GM12878 (cell line): Measurements from ENCODE around the gene C1orf21. TPM values are rescaled to one million over a fixed set of nuclear protein-coding genes. Genes with fewer than 3 reads are reported as not detected.

ENCODE experiments used
- ATAC-seq: fragments of 200-7000 bp; cut with Tn5 transposase; 3 replicates; pipeline ENCODE4 v1.9.1; 2020; ENCODE audit warnings: mild to moderate bottlenecking, moderate library complexity
- BruUV-seq: library from RNA; stranded (reverse); fragments of 400-500 nt; replicated peaks from 2 replicates; lab custom pipeline; 2021; lab: Mats Ljungman, UMichigan
- CTCF ChIA-PET: fragments of 300-600 bp; sonication (Branson Sonifier 250); formaldehyde crosslinking; extraction: SDS; loops from one replicate; lab custom pipeline; 2021; ENCODE audit warnings: inconsistent platforms; lab: Yijun Ruan, JAX
- POLR2A ChIA-PET: fragments of 350-600 bp; formaldehyde crosslinking; extraction: SDS; loops from one replicate; lab custom pipeline; 2021; ENCODE audit warnings: inconsistent platforms; lab: Charles Lee
- RAD21 ChIA-PET: fragments of 300-600 bp; sonication (Branson Sonifier 250); formaldehyde crosslinking; loops from one replicate; lab custom pipeline; 2023; ENCODE audit warnings: antibody characterized with exemption; ENCODE audit not compliant: unreplicated experiment; lab: Charles Lee
- SMC1A ChIA-PET: fragments of 300-600 bp; sonication (Branson Sonifier 250); formaldehyde crosslinking; loops from one replicate; lab custom pipeline; 2023; ENCODE audit not compliant: unreplicated experiment, uncharacterized antibody; lab: Charles Lee
- DNase-seq: peaks from one replicate; pipeline ENCODE4 v3.0.0-alpha.2; 2011; ENCODE audit warnings: low read depth, low spot score
- FAIRE-seq: peaks from 3 replicates; lab custom pipeline; 2011; peaks lifted over from hg19 to GRCh38; lab: Jason Lieb, UNC
- H2AFZ ChIP-seq: 2 replicates; pipeline ENCODE4 v1.6.0; 2011; ENCODE audit warnings: low read depth, low read length, control low read depth; ENCODE audit not compliant: control insufficient read depth
- H3K27ac ChIP-seq: 2 replicates; pipeline ENCODE4 v1.5.1; 2011; ENCODE audit warnings: control low read depth; ENCODE audit not compliant: control insufficient read depth, insufficient read depth
- H3K27me3 ChIP-seq, 2 experiments: replicated peaks in 1 of 2; 2 replicates each; pipeline versions ENCODE4 v1.6.0 to v1.6.1; 2011; ENCODE audit warnings: low read length in 1 of 2; ENCODE audit not compliant: control insufficient read depth in 2 of 2, insufficient read depth in 2 of 2
- H3K36me3 ChIP-seq, 2 experiments: 2 replicates each; pipeline ENCODE4 v1.5.1; 2011; ENCODE audit warnings: low read length in 1 of 2; ENCODE audit not compliant: control insufficient read depth in 2 of 2, insufficient read depth in 2 of 2
- H3K4me1 ChIP-seq: 2 replicates; pipeline ENCODE4 v1.6.1; 2011; ENCODE audit warnings: mild to moderate bottlenecking, low read length, moderate library complexity, mixed read lengths; ENCODE audit not compliant: control insufficient read depth, insufficient read depth
- H3K4me2 ChIP-seq: 2 replicates; pipeline ENCODE4 v1.6.0; 2011; ENCODE audit warnings: control low read depth; ENCODE audit not compliant: control insufficient read depth, insufficient read depth
- H3K4me3 ChIP-seq: fragments of 200-600 bp; sonication (generic); 2 replicates; pipeline ENCODE4 v1.5.1; 2016
- H3K79me2 ChIP-seq: 2 replicates; pipeline ENCODE4 v1.6.0; 2011; ENCODE audit warnings: low read length; ENCODE audit not compliant: control insufficient read depth, insufficient read depth
- H3K9ac ChIP-seq: 2 replicates; pipeline ENCODE4 v1.8.0; 2011; ENCODE audit warnings: low read length, control low read depth, mixed read lengths; ENCODE audit not compliant: control insufficient read depth, insufficient read depth
- H3K9me3 ChIP-seq: replicated peaks from 3 replicates; pipeline ENCODE4 v1.5.1; 2011; ENCODE audit warnings: mild to moderate bottlenecking, low read length; ENCODE audit not compliant: control insufficient read depth, insufficient read depth
- H4K20me1 ChIP-seq: 2 replicates; pipeline ENCODE4 v1.6.0; 2011; ENCODE audit not compliant: control insufficient read depth, insufficient read depth
- ATF7 ChIP-seq: fragments of 450-650 bp; IDR thresholded peaks from 2 replicates; pipeline ENCODE4 v1.6.1; 2016; ENCODE audit warnings: low read depth, mild to moderate bottlenecking
- CHD2 ChIP-seq: IDR thresholded peaks from 2 replicates; pipeline ENCODE4 v1.6.1; 2011; ENCODE audit warnings: low read depth, low read length, improper control_type of control experiment, borderline replicate concordance
- MTA3 ChIP-seq: IDR thresholded peaks from 2 replicates; pipeline ENCODE4 v1.6.1; 2012; ENCODE audit warnings: low read length, inconsistent platforms, borderline replicate concordance
- ZNF274 ChIP-seq: IDR thresholded peaks from one replicate; pipeline ENCODE4 v1.8.0; 2011; ENCODE audit not compliant: insufficient read length, insufficient read depth
- WGBS: methylation state at CpG from one replicate; pipeline ENCODE4 v1.1.6; 2016; ENCODE audit warnings: low lambda C conversion rate; ENCODE audit not compliant: insufficient replicate concordance, insufficient coverage; ENCODE audit errors: missing lambda C conversion rate; 5-methylcytosine and 5-hydroxymethylcytosine counted together
- in situ Hi-C: fragments of 300-500 bp; cut with MboI; formaldehyde crosslinking; loops from 9 replicates; pipeline ENCODE4 v1.14.3; 2018; ENCODE audit warnings: mixed read lengths
- intact Hi-C: fragments of 100-400 bp; cut with micrococcal nuclease; formaldehyde crosslinking; loops from one replicate; pipeline ENCODE4 v1.14.2; 2022; ENCODE audit not compliant: unreplicated experiment
- polyA plus RNA-seq, 11 experiments: library from polyadenylated mRNA; depleted of rRNA in 4 of 11; unstranded in 6 of 11; stranded (reverse) in 5 of 11; fragments of >200 nt; fragmentation: Nextera tagmentation in 4 of 11; fragmentation: Illumina TruSeq in 1 of 11; extraction: Ambion mirVana in 4 of 11; extraction: Trizol in 1 of 11; gene quantifications; 1 replicate in 1 of 11; 2 replicates in 10 of 11; pipeline versions ENCODE4 v1.2.1 to v1.2.3, GENCODE V29; 2011 to 2016; ENCODE audit warnings: inconsistent platforms in 2 of 11, missing spikeins in 2 of 11, low read depth in 1 of 11
- total RNA-seq, 4 experiments: library from RNA; depleted of rRNA in 3 of 4; stranded (reverse); fragments of >200 nt in 3 of 4; fragmentation: Illumina TruSeq in 1 of 4; extraction: Trizol in 1 of 4; gene quantifications; 2 replicates each; pipeline versions ENCODE4 v1.2.1 to v1.2.3, GENCODE V29; 2013 to 2021
- TF ChIP-seq, protein P1 (sequence below): IDR thresholded peaks from 2 replicates; pipeline ENCODE4 v1.6.1; 2012; ENCODE audit warnings: improper control_type of control experiment, low read depth, low read length; ENCODE audit not compliant: insufficient replicate concordance

C1orf21 gene
- total and polyA plus RNA-seq, 10 of the 15 experiments (the other 5 are each of a cell fraction or from before 2014, with no cell fraction given): 0.03 to 1.6 (median 0.17) TPM; not detected in 3

DNA sequence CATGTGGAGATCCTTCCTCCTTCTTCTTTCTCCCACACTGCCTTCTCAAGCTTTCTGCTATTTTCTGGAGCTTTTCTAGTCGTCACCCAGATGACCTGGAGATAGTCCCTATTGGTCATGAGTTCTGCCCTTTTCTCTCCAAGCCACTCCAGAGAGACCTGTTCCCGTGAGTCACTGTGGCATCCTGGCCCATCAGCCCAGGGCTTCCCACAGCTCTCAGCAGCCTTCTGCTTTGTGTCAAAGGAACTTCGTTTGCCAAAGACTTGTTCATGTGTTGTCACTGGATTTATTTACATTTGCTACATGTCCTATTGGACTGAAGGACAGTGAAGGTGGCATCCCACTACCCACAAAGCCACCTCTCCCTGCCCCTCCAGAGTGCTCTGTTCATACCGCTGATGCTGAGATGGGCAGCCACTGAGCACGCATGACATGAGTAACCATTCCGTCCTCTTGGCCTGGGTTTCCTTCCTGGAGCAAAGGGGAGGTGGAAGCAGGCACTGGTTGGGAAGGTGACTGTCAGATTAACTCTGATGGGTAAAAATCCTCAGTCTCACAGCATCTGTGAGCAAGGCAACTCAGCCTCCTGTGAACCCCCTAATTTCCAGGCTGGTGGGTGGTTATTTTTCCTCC lies 248.6 kb downstream of the C1orf21 start:
- H2AFZ ChIP-seq: no peak overlapping the region
- ATAC-seq (no peak), DNase-seq (no peak), FAIRE-seq (no peak)
- no peaks in the 10 kb centered on the region; the same call in 2 of the 3 replicates for H3K9me3 ChIP-seq
- BruUV-seq: no TSS peak
- WGBS: 48% methylated on average over 6 of the region's 6 CpGs
- in situ Hi-C loops: no loop called here
- ChIA-PET RAD21 (no interaction called here), CTCF (no interaction called here), SMC1A (no interaction called here)
- no peak overlapping the region for H3K27ac ChIP-seq
- no peaks in the 10 kb centered on the region for H3K79me2 ChIP-seq
- H3K4me2 ChIP-seq: no peak overlapping the region
- no peaks in the 10 kb centered on the region for H3K4me1 ChIP-seq
- no peaks in the 10 kb centered on the region for H4K20me1 ChIP-seq
- no peaks in the 10 kb centered on the region; a peak in 2 of 4 replicates for H3K27me3 ChIP-seq
- H3K36me3 ChIP-seq: no peaks in the 10 kb centered on the region
- TF ChIP-seq MTA3 (no peak), CHD2 (no peak), ZNF274 (no peak), ATF7 (no peak)
- TF ChIP-seq, protein P1, sequence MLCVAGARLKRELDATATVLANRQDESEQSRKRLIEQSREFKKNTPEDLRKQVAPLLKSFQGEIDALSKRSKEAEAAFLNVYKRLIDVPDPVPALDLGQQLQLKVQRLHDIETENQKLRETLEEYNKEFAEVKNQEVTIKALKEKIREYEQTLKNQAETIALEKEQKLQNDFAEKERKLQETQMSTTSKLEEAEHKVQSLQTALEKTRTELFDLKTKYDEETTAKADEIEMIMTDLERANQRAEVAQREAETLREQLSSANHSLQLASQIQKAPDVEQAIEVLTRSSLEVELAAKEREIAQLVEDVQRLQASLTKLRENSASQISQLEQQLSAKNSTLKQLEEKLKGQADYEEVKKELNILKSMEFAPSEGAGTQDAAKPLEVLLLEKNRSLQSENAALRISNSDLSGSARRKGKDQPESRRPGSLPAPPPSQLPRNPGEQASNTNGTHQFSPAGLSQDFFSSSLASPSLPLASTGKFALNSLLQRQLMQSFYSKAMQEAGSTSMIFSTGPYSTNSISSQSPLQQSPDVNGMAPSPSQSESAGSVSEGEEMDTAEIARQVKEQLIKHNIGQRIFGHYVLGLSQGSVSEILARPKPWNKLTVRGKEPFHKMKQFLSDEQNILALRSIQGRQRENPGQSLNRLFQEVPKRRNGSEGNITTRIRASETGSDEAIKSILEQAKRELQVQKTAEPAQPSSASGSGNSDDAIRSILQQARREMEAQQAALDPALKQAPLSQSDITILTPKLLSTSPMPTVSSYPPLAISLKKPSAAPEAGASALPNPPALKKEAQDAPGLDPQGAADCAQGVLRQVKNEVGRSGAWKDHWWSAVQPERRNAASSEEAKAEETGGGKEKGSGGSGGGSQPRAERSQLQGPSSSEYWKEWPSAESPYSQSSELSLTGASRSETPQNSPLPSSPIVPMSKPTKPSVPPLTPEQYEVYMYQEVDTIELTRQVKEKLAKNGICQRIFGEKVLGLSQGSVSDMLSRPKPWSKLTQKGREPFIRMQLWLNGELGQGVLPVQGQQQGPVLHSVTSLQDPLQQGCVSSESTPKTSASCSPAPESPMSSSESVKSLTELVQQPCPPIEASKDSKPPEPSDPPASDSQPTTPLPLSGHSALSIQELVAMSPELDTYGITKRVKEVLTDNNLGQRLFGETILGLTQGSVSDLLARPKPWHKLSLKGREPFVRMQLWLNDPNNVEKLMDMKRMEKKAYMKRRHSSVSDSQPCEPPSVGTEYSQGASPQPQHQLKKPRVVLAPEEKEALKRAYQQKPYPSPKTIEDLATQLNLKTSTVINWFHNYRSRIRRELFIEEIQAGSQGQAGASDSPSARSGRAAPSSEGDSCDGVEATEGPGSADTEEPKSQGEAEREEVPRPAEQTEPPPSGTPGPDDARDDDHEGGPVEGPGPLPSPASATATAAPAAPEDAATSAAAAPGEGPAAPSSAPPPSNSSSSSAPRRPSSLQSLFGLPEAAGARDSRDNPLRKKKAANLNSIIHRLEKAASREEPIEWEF: no peak
- TF ChIP-seq, all 136 proteins: peak for 0
- no peak overlapping the region for H3K9ac ChIP-seq
- H3K4me3 ChIP-seq: no peak overlapping the region
- intact Hi-C loops: no loop called here
- POLR2A ChIA-PET: no interaction called here
